Endothelial cell of umbilical vein (primary cell): ENCODE results near the gene ANGPTL7. TPM values are rescaled to one million over a fixed set of nuclear protein-coding genes. Genes with fewer than 3 reads are reported as not detected.

Experiments
- BruUV-seq: library from RNA; stranded (reverse); fragments of 400-500 nt; replicated peaks from 2 replicates; lab custom pipeline; 2021; lab: Mats Ljungman, UMichigan
- CTCF ChIA-PET: fragments of 300-600, 350-600 bp; sonication (Branson Sonifier 250); formaldehyde crosslinking; loops from one replicate; lab custom pipeline; 2021; ENCODE audit warnings: antibody characterized with exemption, inconsistent platforms; lab: Charles Lee
- POLR2A ChIA-PET: fragments of 300-600, 350-600 bp; sonication (Branson Sonifier 250); formaldehyde crosslinking; loops from one replicate; lab custom pipeline; 2021; ENCODE audit warnings: antibody characterized with exemption, inconsistent platforms; lab: Charles Lee
- DNase-seq: peaks from one replicate; pipeline ENCODE4 v3.0.0-alpha.2; 2011; ENCODE audit warnings: low read depth, low spot score
- FAIRE-seq: peaks from 2 replicates; lab custom pipeline; 2011; peaks lifted over from hg19 to GRCh38; lab: Jason Lieb, UNC
- H2AFZ ChIP-seq: 2 replicates; pipeline ENCODE4 v1.6.0; 2012; ENCODE audit warnings: low read depth, low read length, control low read depth, inconsistent platforms
- H3K27ac ChIP-seq: 2 replicates; pipeline ENCODE4 v1.5.1; 2011; ENCODE audit warnings: low read depth, mild to moderate bottlenecking, control low read depth, low read length, moderate library complexity; ENCODE audit not compliant: insufficient read depth
- H3K27me3 ChIP-seq, 2 experiments: 2 replicates each; pipeline versions ENCODE4 v1.6.0 to v1.6.1; 2011; ENCODE audit warnings: low read length in 2 of 2, mixed read lengths in 1 of 2; ENCODE audit not compliant: control insufficient read depth in 2 of 2, insufficient read depth in 2 of 2
- H3K36me3 ChIP-seq, 2 experiments: 2 replicates in 1 of 2; 3 replicates in 1 of 2; pipeline ENCODE4 v1.5.1; 2011; ENCODE audit warnings: low read length in 2 of 2, mild to moderate bottlenecking in 1 of 2, moderate library complexity in 1 of 2; ENCODE audit not compliant: control insufficient read depth in 2 of 2, insufficient read depth in 2 of 2; ENCODE audit errors: extremely low read depth in 1 of 2
- H3K4me1 ChIP-seq: 3 replicates; pipeline ENCODE4 v1.5.1; 2011; ENCODE audit warnings: mild to moderate bottlenecking, low read length; ENCODE audit not compliant: control insufficient read depth, insufficient read depth; ENCODE audit errors: extremely low read depth
- H3K4me2 ChIP-seq: 2 replicates; pipeline ENCODE4 v1.6.1; 2011; ENCODE audit warnings: low read length, control low read depth, mixed read lengths; ENCODE audit not compliant: insufficient read depth
- H3K4me3 ChIP-seq, 3 experiments: fragments of 200-600 bp in 1 of 3; sonication (generic), shearing (Covaris generic) in 1 of 3; replicated peaks in 1 of 3; 2 replicates each; pipeline ENCODE4 v1.5.1; 2011 to 2016; ENCODE audit warnings: control low read depth in 3 of 3, low read length in 3 of 3, mild to moderate bottlenecking in 2 of 3, inconsistent platforms in 1 of 3, low read depth in 1 of 3, moderate library complexity in 1 of 3; ENCODE audit not compliant: insufficient read depth in 1 of 3
- H3K79me2 ChIP-seq: 2 replicates; pipeline ENCODE4 v1.6.0; 2012; ENCODE audit warnings: low read length, inconsistent platforms; ENCODE audit not compliant: control insufficient read depth, insufficient read depth
- H3K9ac ChIP-seq: replicated peaks from 2 replicates; pipeline ENCODE3; 2011; ENCODE audit warnings: low read length, control low read depth; ENCODE audit not compliant: insufficient read depth; ENCODE audit errors: extremely low read depth
- H3K9me1 ChIP-seq: replicated peaks from 3 replicates; pipeline ENCODE4 v1.6.0; 2011; ENCODE audit warnings: mild to moderate bottlenecking, low read length; ENCODE audit not compliant: control insufficient read depth, insufficient read depth; ENCODE audit errors: extremely low read depth
- H3K9me3 ChIP-seq: replicated peaks from 2 replicates; pipeline ENCODE4 v1.5.1; 2012; ENCODE audit warnings: low read length, inconsistent platforms; ENCODE audit not compliant: control insufficient read depth, insufficient read depth
- H4K20me1 ChIP-seq: replicated peaks from 2 replicates; pipeline ENCODE3; 2011; ENCODE audit warnings: mild to moderate bottlenecking, low read length; ENCODE audit not compliant: control insufficient read depth, insufficient read depth; ENCODE audit errors: extremely low read depth
- EZH2 ChIP-seq: IDR thresholded peaks from 2 replicates; pipeline ENCODE4 v1.6.1; 2012; ENCODE audit warnings: borderline replicate concordance, low read depth, mild to moderate bottlenecking, moderate library complexity, low read length, inconsistent platforms; ENCODE audit not compliant: severe bottlenecking
- FOS ChIP-seq: IDR thresholded peaks from 2 replicates; pipeline ENCODE4 v1.6.1; 2011; ENCODE audit warnings: mild to moderate bottlenecking, low read length, moderate library complexity, borderline replicate concordance; ENCODE audit not compliant: insufficient read depth
- GATA2 ChIP-seq: IDR thresholded peaks from 2 replicates; pipeline ENCODE4 v1.7.0; 2011; ENCODE audit warnings: low read depth, mild to moderate bottlenecking, moderate library complexity, mixed read lengths, low read length; ENCODE audit not compliant: insufficient read length, insufficient read depth
- JUN ChIP-seq: IDR thresholded peaks from 2 replicates; pipeline ENCODE4 v1.6.1; 2011; ENCODE audit warnings: borderline replicate concordance, low read depth; ENCODE audit not compliant: insufficient read length, insufficient read depth
- MYC ChIP-seq: IDR thresholded peaks from one replicate; pipeline ENCODE4 v1.6.1; 2011; ENCODE audit warnings: mild to moderate bottlenecking, low read depth, low read length
- POLR2A ChIP-seq: IDR thresholded peaks from 2 replicates; pipeline ENCODE4 v1.6.1; 2012; ENCODE audit warnings: low read depth, mild to moderate bottlenecking, control low read depth, low read length
- POLR2AphosphoS5 ChIP-seq: IDR thresholded peaks from 2 replicates; pipeline ENCODE4 v1.6.1; 2012; ENCODE audit warnings: low read depth, mild to moderate bottlenecking, control low read depth, low read length, moderate library complexity; ENCODE audit not compliant: insufficient read depth
- dilution Hi-C: fragments of 300-500 bp; cut with MboI; formaldehyde crosslinking; loops from one replicate; pipeline ENCODE4 v1.15.0; 2019; ENCODE audit warnings: low sequenced_read_pairs; ENCODE audit not compliant: extremely low pct_ligation_motif_present
- intact Hi-C: fragments of 100-400 bp; cut with micrococcal nuclease; formaldehyde crosslinking; loops from one replicate; pipeline ENCODE4 v1.10.0; 2022
- polyA plus RNA-seq, 4 experiments: library from polyadenylated mRNA; depleted of rRNA in 3 of 4; stranded (reverse) in 3 of 4; unstranded in 1 of 4; fragments of >200 nt; gene quantifications; 2 replicates each; pipeline versions ENCODE4 v1.2.1 to v1.2.3, GENCODE V29; 2011 to 2012; ENCODE audit warnings: missing spikeins in 1 of 4
- total RNA-seq: library from RNA; stranded (reverse); gene quantifications from 2 replicates; pipeline ENCODE4 v1.2.3, GENCODE V29; 2021
- TF ChIP-seq, protein P1 (sequence below), 2 donors: IDR thresholded peaks; 1 replicate in 1 of 2; 2 replicates in 1 of 2; pipeline ENCODE4 v1.5.1; 2011; ENCODE audit warnings: low read length in 2 of 2, mild to moderate bottlenecking in 2 of 2, moderate library complexity in 2 of 2, control low read depth in 1 of 2, inconsistent platforms in 1 of 2, low read depth in 1 of 2; ENCODE audit not compliant: insufficient read depth in 1 of 2; ENCODE audit errors: extremely low read depth in 1 of 2
- TF ChIP-seq, protein P2 (sequence below): IDR thresholded peaks from 2 replicates; pipeline ENCODE4 v1.6.1; 2011; ENCODE audit not compliant: insufficient read depth, insufficient read length

ANGPTL7 gene
- total and polyA plus RNA-seq, 2 donors (not counting 3 experiments of a cell fraction or from before 2014, with no cell fraction given) = not detected

GRCh38 chr1:11188381-11188780 lies 774 bp upstream of the ANGPTL7 start:
- H3K36me3 ChIP-seq = peaks cover 20 to 21% of the 10 kb centered on the region in 2 experiments
- H3K4me2 ChIP-seq = no peak overlapping the region
- no peaks in the 10 kb centered on the region for H3K27me3 ChIP-seq
- no peaks in the 10 kb centered on the region for H3K9me1 ChIP-seq
- ChIA-PET POLR2A (no interaction called here), CTCF (interaction anchor here (1.0 kb wide), 1 partner anchor 151 kb away, joined by 3 read pairs; no protein-coding TSS in a partner anchor)
- no peaks in the 10 kb centered on the region for H3K9me3 ChIP-seq
- no peaks in the 10 kb centered on the region for H4K20me1 ChIP-seq
- no peak for TF ChIP-seq MYC
- TF ChIP-seq JUN = no peak
- TF ChIP-seq POLR2AphosphoS5 = no peak
- TF ChIP-seq, protein P1, sequence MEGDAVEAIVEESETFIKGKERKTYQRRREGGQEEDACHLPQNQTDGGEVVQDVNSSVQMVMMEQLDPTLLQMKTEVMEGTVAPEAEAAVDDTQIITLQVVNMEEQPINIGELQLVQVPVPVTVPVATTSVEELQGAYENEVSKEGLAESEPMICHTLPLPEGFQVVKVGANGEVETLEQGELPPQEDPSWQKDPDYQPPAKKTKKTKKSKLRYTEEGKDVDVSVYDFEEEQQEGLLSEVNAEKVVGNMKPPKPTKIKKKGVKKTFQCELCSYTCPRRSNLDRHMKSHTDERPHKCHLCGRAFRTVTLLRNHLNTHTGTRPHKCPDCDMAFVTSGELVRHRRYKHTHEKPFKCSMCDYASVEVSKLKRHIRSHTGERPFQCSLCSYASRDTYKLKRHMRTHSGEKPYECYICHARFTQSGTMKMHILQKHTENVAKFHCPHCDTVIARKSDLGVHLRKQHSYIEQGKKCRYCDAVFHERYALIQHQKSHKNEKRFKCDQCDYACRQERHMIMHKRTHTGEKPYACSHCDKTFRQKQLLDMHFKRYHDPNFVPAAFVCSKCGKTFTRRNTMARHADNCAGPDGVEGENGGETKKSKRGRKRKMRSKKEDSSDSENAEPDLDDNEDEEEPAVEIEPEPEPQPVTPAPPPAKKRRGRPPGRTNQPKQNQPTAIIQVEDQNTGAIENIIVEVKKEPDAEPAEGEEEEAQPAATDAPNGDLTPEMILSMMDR (IDR thresholded peaks at IDR 0.05; ENCODE audit: extremely low read depth in 1 of 2, insufficient read depth in 1 of 2, low read depth in 1 of 2, low read length in 2 of 2) = no peak
- TF ChIP-seq, protein P2, sequence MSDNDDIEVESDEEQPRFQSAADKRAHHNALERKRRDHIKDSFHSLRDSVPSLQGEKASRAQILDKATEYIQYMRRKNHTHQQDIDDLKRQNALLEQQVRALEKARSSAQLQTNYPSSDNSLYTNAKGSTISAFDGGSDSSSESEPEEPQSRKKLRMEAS = no peak
- H3K27ac ChIP-seq = no peak overlapping the region
- BruUV-seq = no TSS peak
- DNase-seq = no peak
- no peak for FAIRE-seq
- no peak overlapping the region for H3K4me3 ChIP-seq
- dilution Hi-C loops = no loop called here
- H3K79me2 ChIP-seq = no peaks in the 10 kb centered on the region
- H2AFZ ChIP-seq = no peak overlapping the region
- no peak overlapping the region for H3K9ac ChIP-seq
- no peaks in the 10 kb centered on the region for H3K4me1 ChIP-seq
- intact Hi-C loops = no loop called here

- no TSS peak for BruUV-seq
- CTCF ChIA-PET = no interaction called here
These were observed 4.2 kb downstream of the ANGPTL7 start for GRCh38 chr1:11193376-11193775.

More at GRCh38 chr1:11193376-11193775, 4.2 kb downstream of the ANGPTL7 start:
- DNase-seq (no peak), FAIRE-seq (no peak)
- Histone ChIP-seq H3K4me3 (no peak overlapping the region), H4K20me1 (no peaks in the 10 kb centered on the region), H3K4me1 (peaks cover 4% of the 10 kb centered on the region), H3K9ac (no peak overlapping the region), H3K9me3 (no peaks in the 10 kb centered on the region), H3K79me2 (no peaks in the 10 kb centered on the region), H3K4me2 (no peak overlapping the region), H2AFZ (no peak overlapping the region), H3K27me3 (no peaks in the 10 kb centered on the region), H3K9me1 (no peaks in the 10 kb centered on the region), H3K27ac (no peak overlapping the region), H3K36me3 (peaks cover 15 to 23% of the 10 kb centered on the region in 2 experiments)
- intact Hi-C loops = no loop called here
- dilution Hi-C loops = no loop called here
- POLR2A ChIA-PET = no interaction called here
- TF ChIP-seq FOS (no peak), POLR2A (no peak), JUN (no peak), GATA2 (no peak), MYC (no peak), POLR2AphosphoS5 (no peak), EZH2 (no peak)
- TF ChIP-seq, protein P2 = no peak
- TF ChIP-seq, protein P1 (IDR thresholded peaks at IDR 0.05; ENCODE audit: extremely low read depth in 1 of 2, insufficient read depth in 1 of 2, low read depth in 1 of 2, low read length in 2 of 2) = no peak
